H1 (cell line): ENCODE results near the gene NECTIN1. TPM values are rescaled to one million over a fixed set of nuclear protein-coding genes. Genes with fewer than 3 reads are reported as not detected.

Experiments used
- CTCF ChIA-PET: fragments of 300-600 bp; sonication (Branson Sonifier 250); formaldehyde crosslinking; loops from one replicate; lab custom pipeline; 2021; ENCODE audit not compliant: partially characterized antibody; lab: Charles Lee
- POLR2A ChIA-PET: fragments of 300-600 bp; sonication (Branson Sonifier 250); formaldehyde crosslinking; loops from one replicate; lab custom pipeline; 2021; ENCODE audit warnings: inconsistent platforms; ENCODE audit not compliant: partially characterized antibody; lab: Charles Lee
- DNase-seq, 2 experiments: peaks; one replicate each; pipeline versions ENCODE4 v3.0.0 to v3.0.0-alpha.2; 2010 to 2022; ENCODE audit warnings: low spot score in 2 of 2, low read depth in 1 of 2, mixed read lengths in 1 of 2
- FAIRE-seq: peaks from 2 replicates; lab custom pipeline; 2011; peaks lifted over from hg19 to GRCh38; lab: Jason Lieb, UNC
- H2AFZ ChIP-seq: 2 replicates; pipeline ENCODE4 v1.8.1; 2012; ENCODE audit warnings: low read length, inconsistent platforms
- H2AK5ac ChIP-seq: 2 replicates; pipeline ENCODE4 v1.6.1; 2013; ENCODE audit warnings: low read depth, low read length
- H2BK120ac ChIP-seq: replicated peaks from 2 replicates; pipeline ENCODE3; 2013; ENCODE audit warnings: low read depth, low read length, inconsistent platforms
- H2BK12ac ChIP-seq: 2 replicates; pipeline ENCODE4 v1.6.1; 2013; ENCODE audit warnings: low read depth, low read length
- H2BK15ac ChIP-seq: 2 replicates; pipeline ENCODE4 v1.6.1; 2013; ENCODE audit warnings: low read length
- H2BK20ac ChIP-seq: 2 replicates; pipeline ENCODE4 v1.6.1; 2013; ENCODE audit warnings: low read length
- H2BK5ac ChIP-seq: 2 replicates; pipeline ENCODE4 v1.6.1; 2013; ENCODE audit warnings: low read depth, low read length
- H3K14ac ChIP-seq: 2 replicates; pipeline ENCODE4 v1.6.1; 2013; ENCODE audit warnings: inconsistent platforms; ENCODE audit not compliant: insufficient read length
- H3K18ac ChIP-seq: 2 replicates; pipeline ENCODE4 v1.6.1; 2013; ENCODE audit warnings: low read length; ENCODE audit errors: extremely low read depth
- H3K23ac ChIP-seq: 2 replicates; pipeline ENCODE4 v1.6.1; 2013; ENCODE audit warnings: inconsistent platforms; ENCODE audit not compliant: insufficient read length
- H3K23me2 ChIP-seq: 2 replicates; pipeline ENCODE4 v1.6.1; 2013; ENCODE audit warnings: low read depth, low read length
- H3K27ac ChIP-seq: 2 replicates; pipeline ENCODE4 v1.6.1; 2011; ENCODE audit warnings: low read depth, low read length, inconsistent platforms
- H3K27me3 ChIP-seq, 4 experiments: replicated peaks in 1 of 4; 1 replicate in 1 of 4; 2 replicates in 3 of 4; pipeline versions ENCODE4 v1.6.1 to v1.8.1; 2011 to 2013; ENCODE audit warnings: low read length in 3 of 4, mild to moderate bottlenecking in 3 of 4, inconsistent platforms in 2 of 4, mixed read lengths in 2 of 4, moderate library complexity in 1 of 4; ENCODE audit not compliant: control insufficient read depth in 3 of 4, insufficient read depth in 3 of 4; ENCODE audit errors: extremely low read depth in 1 of 4
- H3K36me3 ChIP-seq, 4 experiments: 2 replicates each; pipeline versions ENCODE4 v1.6.1 to v1.8.1; 2011 to 2013; ENCODE audit warnings: mild to moderate bottlenecking in 4 of 4, low read length in 3 of 4, moderate library complexity in 2 of 4, control low read depth in 1 of 4, inconsistent platforms in 1 of 4; ENCODE audit not compliant: insufficient read depth in 4 of 4, control insufficient read depth in 2 of 4
- H3K4ac ChIP-seq: replicated peaks from 2 replicates; pipeline ENCODE3; 2013; ENCODE audit warnings: low read length, low read depth, mixed read lengths, inconsistent platforms; ENCODE audit not compliant: insufficient read length
- H3K4me1 ChIP-seq, 4 experiments: replicated peaks in 1 of 4; 1 replicate in 1 of 4; 2 replicates in 3 of 4; pipeline versions ENCODE4 v1.6.1 to v1.8.1; 2011 to 2013; ENCODE audit warnings: low read length in 3 of 4, inconsistent platforms in 2 of 4, mixed read lengths in 1 of 4; ENCODE audit not compliant: insufficient read depth in 4 of 4, control insufficient read depth in 3 of 4
- H3K4me2 ChIP-seq, 2 experiments: 2 replicates each; pipeline versions ENCODE4 v1.6.1 to v1.8.1; 2011 to 2013; ENCODE audit warnings: low read depth in 2 of 2, low read length in 2 of 2, control low read depth in 1 of 2, inconsistent platforms in 1 of 2, mild to moderate bottlenecking in 1 of 2; ENCODE audit not compliant: insufficient read depth in 1 of 2
- H3K4me3 ChIP-seq, 4 experiments: fragments of 200-600, 300-600 bp in 1 of 4; sonication (generic), shearing (Covaris generic), sonication (Bioruptor Twin) in 1 of 4; 2 replicates each; pipeline versions ENCODE4 v1.5.1 to v1.8.1; 2011 to 2016; ENCODE audit warnings: low read length in 4 of 4, low read depth in 3 of 4, control low read depth in 2 of 4, inconsistent platforms in 2 of 4, mild to moderate bottlenecking in 2 of 4, mixed read lengths in 1 of 4, moderate library complexity in 1 of 4; ENCODE audit not compliant: insufficient read depth in 2 of 4; ENCODE audit errors: extremely low read depth in 1 of 4
- H3K56ac ChIP-seq: replicated peaks from 2 replicates; pipeline ENCODE3; 2013; ENCODE audit warnings: low read depth, mild to moderate bottlenecking, mixed read lengths, low read length, inconsistent platforms; ENCODE audit not compliant: insufficient read length
- H3K79me1 ChIP-seq: 2 replicates; pipeline ENCODE4 v1.6.1; 2013; ENCODE audit warnings: low read depth, low read length, control low read depth
- H3K79me2 ChIP-seq, 2 experiments: 2 replicates each; pipeline versions ENCODE4 v1.6.1 to v1.8.1; 2012 to 2013; ENCODE audit warnings: low read length in 2 of 2, mild to moderate bottlenecking in 2 of 2, inconsistent platforms in 1 of 2; ENCODE audit not compliant: insufficient read depth in 2 of 2, control insufficient read depth in 1 of 2
- H3K9ac ChIP-seq, 4 experiments: replicated peaks in 1 of 4; 1 replicate in 1 of 4; 2 replicates in 3 of 4; pipeline versions ENCODE4 v1.6.1 to v1.8.1; 2011 to 2013; ENCODE audit warnings: low read depth in 3 of 4, low read length in 3 of 4, control low read depth in 2 of 4, mild to moderate bottlenecking in 2 of 4, moderate library complexity in 2 of 4, inconsistent platforms in 1 of 4; ENCODE audit errors: extremely low read depth in 1 of 4
- H3K9me3 ChIP-seq, 2 experiments: 2 replicates each; pipeline versions ENCODE4 v1.6.1 to v1.8.1; 2012 to 2013; ENCODE audit warnings: mild to moderate bottlenecking in 2 of 2, moderate library complexity in 2 of 2, control low read depth in 1 of 2, inconsistent platforms in 1 of 2, low read depth in 1 of 2, low read length in 1 of 2, mixed read lengths in 1 of 2; ENCODE audit not compliant: insufficient read depth in 2 of 2
- H4K20me1 ChIP-seq, 2 experiments: replicated peaks in 1 of 2; 2 replicates each; pipeline versions ENCODE3 to v1.8.1; 2011 to 2013; ENCODE audit warnings: inconsistent platforms in 2 of 2, low read length in 2 of 2, mild to moderate bottlenecking in 1 of 2; ENCODE audit not compliant: insufficient read depth in 2 of 2, control insufficient read depth in 1 of 2
- H4K5ac ChIP-seq: 2 replicates; pipeline ENCODE4 v1.6.1; 2013; ENCODE audit warnings: low read length, low read depth, mixed read lengths, inconsistent platforms; ENCODE audit not compliant: insufficient read length
- H4K8ac ChIP-seq: 2 replicates; pipeline ENCODE4 v1.8.0; 2013; ENCODE audit warnings: mild to moderate bottlenecking, moderate library complexity, low read length, inconsistent platforms; ENCODE audit not compliant: insufficient read depth; ENCODE audit errors: extremely low read depth
- H4K91ac ChIP-seq: replicated peaks from 2 replicates; pipeline ENCODE3; 2013; ENCODE audit warnings: low read length, mixed read lengths, inconsistent platforms; ENCODE audit not compliant: insufficient read length
- CREB1 ChIP-seq: IDR thresholded peaks from 2 replicates; pipeline ENCODE4 v1.6.1; 2012; ENCODE audit warnings: inconsistent platforms
- GTF2F1 ChIP-seq: IDR thresholded peaks from 2 replicates; pipeline ENCODE4 v1.6.1; 2012; ENCODE audit warnings: low read depth, low read length, improper control_type of control experiment, borderline replicate concordance
- HDAC2 ChIP-seq, 2 experiments: fragments of 300-600 bp in 1 of 2; sonication (generic) in 1 of 2; IDR thresholded peaks; 2 replicates each; pipeline ENCODE4 v1.6.1; 2011 to 2012; ENCODE audit warnings: low read depth in 2 of 2, low read length in 2 of 2, mild to moderate bottlenecking in 2 of 2, moderate library complexity in 2 of 2, borderline replicate concordance in 1 of 2, inconsistent platforms in 1 of 2
- JUND ChIP-seq: IDR thresholded peaks from 2 replicates; pipeline ENCODE4 v1.6.1; 2011; ENCODE audit warnings: mild to moderate bottlenecking, improper control_type of control experiment, low read length
- KDM1A ChIP-seq: fragments of 200-600, 300-600 bp; sonication (generic); IDR thresholded peaks from 2 replicates; pipeline ENCODE4 v1.7.1; 2016; ENCODE audit warnings: mild to moderate bottlenecking, low read length, borderline replicate concordance
- KDM4A ChIP-seq: IDR thresholded peaks from one replicate; pipeline ENCODE4 v1.7.1; 2012; ENCODE audit warnings: low read depth, mild to moderate bottlenecking, moderate library complexity, low read length, inconsistent platforms; ENCODE audit not compliant: severe bottlenecking
- NRF1 ChIP-seq: IDR thresholded peaks from 2 replicates; pipeline ENCODE4 v1.6.1; 2011; ENCODE audit warnings: mild to moderate bottlenecking, low read depth, low read length, improper control_type of control experiment
- POLR2AphosphoS5 ChIP-seq: IDR thresholded peaks from 2 replicates; pipeline ENCODE4 v1.6.1; 2011; ENCODE audit warnings: low read depth, low read length
- RBBP5 ChIP-seq: IDR thresholded peaks from 2 replicates; pipeline ENCODE4 v1.7.1; 2012; ENCODE audit warnings: low read depth, mild to moderate bottlenecking, inconsistent platforms, low read length, moderate library complexity, borderline replicate concordance
- RFX5 ChIP-seq: IDR thresholded peaks from 2 replicates; pipeline ENCODE4 v1.6.1; 2011; ENCODE audit warnings: low read depth, low read length, improper control_type of control experiment, borderline replicate concordance
- SIRT6 ChIP-seq: IDR thresholded peaks from one replicate; pipeline ENCODE4 v1.7.1; 2012; ENCODE audit warnings: low read length, inconsistent platforms
- WGBS, 2 experiments: shearing (Covaris generic) in 1 of 2; methylation state at CpG; one replicate each; pipeline versions ENCODE4 v1.1.6 to v1.1.7; 2013 to 2015; ENCODE audit warnings: low lambda C conversion rate in 2 of 2, mixed read lengths in 2 of 2, inconsistent platforms in 1 of 2, low coverage in 1 of 2, missing lambda C conversion rate in 1 of 2; ENCODE audit not compliant: insufficient replicate concordance in 2 of 2, insufficient coverage in 1 of 2, insufficient read length in 1 of 2; ENCODE audit errors: extremely low coverage in 1 of 2, missing lambda C conversion rate in 1 of 2; 5-methylcytosine and 5-hydroxymethylcytosine counted together
- polyA plus RNA-seq, 7 experiments: library from polyadenylated mRNA; depleted of rRNA in 3 of 7; stranded (reverse) in 5 of 7; unstranded in 2 of 7; fragments of >200 nt in 5 of 7; fragments of 200-250 nt in 2 of 7; gene quantifications; 1 replicate in 5 of 7; 2 replicates in 1 of 7; 4 replicates in 1 of 7; pipeline versions ENCODE4 v1.2.1 to v1.2.3, GENCODE V29; 2011 to 2013; ENCODE audit warnings: missing spikeins in 2 of 7, mixed read lengths in 2 of 7
- total RNA-seq: library from RNA; stranded (reverse); fragmentation: NEBNext Ultra II Directional; extraction: Animal tissue kit (Norgen Biotek cat#: 25700); gene quantifications from 2 replicates; pipeline ENCODE4 v1.2.1, GENCODE V29; 2021
- TF ChIP-seq, protein P1 (sequence below): IDR thresholded peaks from 2 replicates; pipeline ENCODE4 v1.6.1; 2012; ENCODE audit warnings: low read length, inconsistent platforms

Gene NECTIN1
- total and polyA plus RNA-seq, 2 of the 8 experiments (the other 6 are each of a cell fraction or from before 2014, with no cell fraction given), result 43.2 to 97.7 TPM

DNA sequence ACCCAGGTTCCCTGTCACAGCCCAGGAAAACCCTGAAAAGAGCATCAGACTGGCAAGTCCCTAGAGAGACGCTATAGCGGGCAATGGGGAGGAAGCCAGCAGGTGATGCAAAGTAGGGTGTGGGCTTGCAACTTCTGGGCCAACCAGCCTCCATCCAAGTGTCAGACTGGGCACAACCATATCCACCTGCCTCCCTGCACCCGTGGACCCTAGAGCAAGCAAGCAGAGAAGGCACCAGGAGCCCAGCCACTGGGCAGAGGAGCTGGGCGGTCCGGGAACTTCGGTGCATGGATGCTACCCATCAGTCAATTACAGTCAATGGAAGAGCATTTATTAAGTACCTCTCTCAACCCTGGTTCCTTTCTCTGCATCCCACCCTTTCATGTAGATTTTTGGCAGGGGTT lies 2.8 kb downstream of the NECTIN1 start:
- Histone ChIP-seq H2BK120ac (peak overlapping the region; percentile 50), H3K36me3 (no peaks in the 10 kb centered on the region; a peak in 1 of 8 replicates), H3K9ac (no peak overlapping the region), H3K4ac (peak overlapping the region; percentile 91), H3K79me2 (peaks cover 26 to 73% of the 10 kb centered on the region in 2 experiments), H3K4me1 (peaks cover 21 to 50% (median 32%) of the 10 kb centered on the region in 4 experiments), H3K14ac (no peak overlapping the region), H3K18ac (peak overlapping the region; percentile 96), H4K20me1 (peaks cover 20 to 35% of the 10 kb centered on the region in 2 experiments), H2AK5ac (no peak overlapping the region; the same call in 1 of the 2 replicates), H3K23me2 (peaks cover 15% of the 10 kb centered on the region), H4K5ac (peak overlapping the region; percentile 68), H4K91ac (peak overlapping the region; percentile 79), H4K8ac (no peak overlapping the region), H2BK15ac (no peak overlapping the region), H2BK12ac (peak overlapping the region; percentile 62; the same call in 1 of the 2 replicates), H2BK5ac (peak overlapping the region; percentile 85; the same call in 1 of the 2 replicates), H3K4me2 (peak overlapping the region; percentile 95), H3K56ac (peak overlapping the region; percentile 7), H3K4me3 (peak overlapping the region; percentile 82 to 97 (median 92); a peak in 5 of 8 replicates), H2AFZ (no peak overlapping the region), H2BK20ac (no peak overlapping the region; the same call in 1 of the 2 replicates), H3K23ac (no peak overlapping the region), H3K27me3 (no peaks in the 10 kb centered on the region; a peak in 2 of 7 replicates), H3K9me3 (no peaks in the 10 kb centered on the region), H3K27ac (no peak overlapping the region), H3K79me1 (peaks cover 24% of the 10 kb centered on the region)
- ChIA-PET CTCF (interaction anchor here (0.6 to 10.1 kb wide), 25 partner anchors 11 to 504 kb away, joined by 3 to 171 read pairs (median 5); no protein-coding TSS in a partner anchor), POLR2A (interaction anchor here (0.6 to 1.9 kb wide), 7 partner anchors 9 to 70 kb away, joined by 3 to 10 read pairs (median 3); no protein-coding TSS in a partner anchor)
- FAIRE-seq, result no peak
- peak in 1 of 2 experiments; percentile 67 for DNase-seq
- no peak for TF ChIP-seq SIRT6
- no peak for TF ChIP-seq KDM4A
- TF ChIP-seq RFX5, result no peak
- TF ChIP-seq GTF2F1, result no peak
- TF ChIP-seq HDAC2 (IDR thresholded peaks at IDR 0.05; ENCODE audit: borderline replicate concordance in 1 of 2, low read depth in 2 of 2, low read length in 2 of 2), result no peak
- no peak for TF ChIP-seq POLR2AphosphoS5
- TF ChIP-seq, protein P1, sequence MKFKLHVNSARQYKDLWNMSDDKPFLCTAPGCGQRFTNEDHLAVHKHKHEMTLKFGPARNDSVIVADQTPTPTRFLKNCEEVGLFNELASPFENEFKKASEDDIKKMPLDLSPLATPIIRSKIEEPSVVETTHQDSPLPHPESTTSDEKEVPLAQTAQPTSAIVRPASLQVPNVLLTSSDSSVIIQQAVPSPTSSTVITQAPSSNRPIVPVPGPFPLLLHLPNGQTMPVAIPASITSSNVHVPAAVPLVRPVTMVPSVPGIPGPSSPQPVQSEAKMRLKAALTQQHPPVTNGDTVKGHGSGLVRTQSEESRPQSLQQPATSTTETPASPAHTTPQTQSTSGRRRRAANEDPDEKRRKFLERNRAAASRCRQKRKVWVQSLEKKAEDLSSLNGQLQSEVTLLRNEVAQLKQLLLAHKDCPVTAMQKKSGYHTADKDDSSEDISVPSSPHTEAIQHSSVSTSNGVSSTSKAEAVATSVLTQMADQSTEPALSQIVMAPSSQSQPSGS, result no peak
- no peak for TF ChIP-seq NRF1
- no peak for TF ChIP-seq KDM1A
- TF ChIP-seq JUND, result no peak
- TF ChIP-seq CREB1, result no peak
- TF ChIP-seq RBBP5, result no peak
- 19% methylated on average over 6 of the region's 6 CpGs; no CpG with 5 or more reads in 1 of the 2 experiments for WGBS, 2 experiments
